Stimulated activated naive B cell treated with anti-CD40 and anti-IgM and Interleukin-4, amounts not matched to agents 10 μg/mL and 1 μg/mL and 100 μg/mL, for 72 hours (primary cell): Measurements from ENCODE around the gene NFATC2.

Source experiments
- ATAC-seq, 2 donors: fragments of 150-1000 bp; cut with Tn5 transposase; replicated peaks; 2 replicates each; pipeline ENCODE4 v1.10.0; 2021; ENCODE audit warnings: moderate library complexity in 1 of 2
- DNase-seq: peaks from one replicate; pipeline ENCODE4 v3.0.0; 2021
- H3K27ac Mint-ChIP-seq: one replicate; pipeline ENCODE4 v1.8.0; 2022; ENCODE audit warnings: mild to moderate bottlenecking, mixed read lengths
- H3K27me3 Mint-ChIP-seq, 2 donors: one replicate each; pipeline ENCODE4 v1.8.0; 2022; ENCODE audit warnings: mixed read lengths in 2 of 2
- H3K36me3 Mint-ChIP-seq, 2 donors: one replicate each; pipeline ENCODE4 v1.8.0; 2022; ENCODE audit warnings: mixed read lengths in 2 of 2, mild to moderate bottlenecking in 1 of 2
- H3K4me1 Mint-ChIP-seq, 2 donors: one replicate each; pipeline ENCODE4 v1.8.0; 2022; ENCODE audit warnings: mixed read lengths in 2 of 2, mild to moderate bottlenecking in 1 of 2
- H3K4me3 Mint-ChIP-seq, 2 donors: one replicate each; pipeline ENCODE4 v1.8.0; 2022; ENCODE audit warnings: mild to moderate bottlenecking in 2 of 2, mixed read lengths in 2 of 2, moderate library complexity in 1 of 2
- H3K9me3 Mint-ChIP-seq, 2 donors: one replicate each; pipeline ENCODE4 v1.8.0; 2022; ENCODE audit warnings: mixed read lengths in 2 of 2, mild to moderate bottlenecking in 1 of 2

The NFATC2 gene

DNA sequence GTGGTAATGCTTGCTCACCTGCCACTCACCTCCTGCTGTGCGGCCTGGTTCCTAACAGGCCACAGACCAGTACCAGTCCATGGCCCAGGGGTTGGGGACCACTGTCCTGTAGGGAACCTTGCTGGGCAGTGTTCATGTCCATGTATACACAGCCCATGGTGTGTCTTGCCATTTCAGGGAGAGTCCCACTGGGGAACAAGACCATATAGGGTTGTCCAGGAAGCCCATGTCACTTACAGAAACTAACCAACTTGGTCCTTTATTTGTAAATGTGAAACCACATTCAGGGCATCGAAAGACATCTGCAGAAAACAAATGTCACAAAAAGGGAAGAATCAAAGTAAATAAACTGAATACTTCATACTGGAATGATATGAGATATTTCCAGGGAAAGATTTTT lies 179.1 kb downstream of the NFATC2 start:
- ATAC-seq (no peak), DNase-seq (no peak)
- H3K27ac Mint-ChIP-seq, result no peak overlapping the region
- H3K27me3 Mint-ChIP-seq, result peaks cover 25 to 48% of the 10 kb centered on the region in 2 donors
- H3K36me3 Mint-ChIP-seq, result peaks cover 6 to 11% of the 10 kb centered on the region in 2 donors
- peaks cover 8 to 13% of the 10 kb centered on the region in 2 donors for H3K9me3 Mint-ChIP-seq
- no peaks in the 10 kb centered on the region for H3K4me1 Mint-ChIP-seq
- no peak overlapping the region for H3K4me3 Mint-ChIP-seq

DNA sequence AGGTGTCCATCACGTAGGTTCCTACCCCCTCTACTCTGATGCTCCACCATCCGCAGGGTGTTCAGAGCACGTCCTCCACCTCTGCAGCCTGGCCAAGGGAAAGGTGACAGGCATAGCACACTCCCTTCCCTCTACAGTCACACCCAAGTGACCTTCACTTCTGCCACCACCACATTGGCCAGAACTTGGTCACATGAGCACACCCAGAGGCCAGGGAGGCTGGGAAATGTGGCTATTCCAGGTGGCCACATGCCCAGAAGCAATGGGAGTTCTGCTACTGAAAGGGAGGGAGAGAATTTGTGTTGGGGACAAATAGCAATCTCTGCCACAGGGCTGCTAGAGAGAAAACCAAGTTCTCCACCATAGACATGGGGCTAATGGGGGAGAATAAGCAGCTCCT lies 180.3 kb downstream of the NFATC2 start:
- Mint-ChIP-seq H3K9me3 (peaks cover 8 to 13% of the 10 kb centered on the region in 2 donors), H3K36me3 (peaks cover 6 to 11% of the 10 kb centered on the region in 2 donors), H3K27me3 (peaks cover 33 to 56% of the 10 kb centered on the region in 2 donors), H3K4me1 (no peaks in the 10 kb centered on the region), H3K4me3 (no peak overlapping the region), H3K27ac (no peak overlapping the region)
- DNase-seq (no peak), ATAC-seq (no peak)

DNA sequence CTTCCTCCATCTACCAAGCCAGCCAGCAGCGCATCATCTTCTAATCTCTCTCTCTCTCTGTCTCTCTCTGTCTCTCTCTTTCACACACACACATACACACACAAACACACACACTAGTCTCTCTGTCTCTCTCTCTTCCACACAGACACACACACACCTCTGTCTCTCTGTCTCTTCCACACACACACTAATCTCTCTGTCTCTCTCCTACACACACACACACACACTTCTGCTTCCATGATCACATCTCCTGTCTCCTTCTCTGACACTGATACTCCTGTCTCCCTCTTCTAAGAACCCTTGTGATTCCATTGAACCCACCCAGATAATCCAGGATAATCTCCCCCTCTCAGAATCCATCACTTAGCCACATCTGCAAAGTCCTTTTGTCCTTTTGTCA lies 181.3 kb downstream of the NFATC2 start:
- Mint-ChIP-seq H3K27ac (no peak overlapping the region), H3K4me3 (no peak overlapping the region)
- no peak for ATAC-seq

DNA sequence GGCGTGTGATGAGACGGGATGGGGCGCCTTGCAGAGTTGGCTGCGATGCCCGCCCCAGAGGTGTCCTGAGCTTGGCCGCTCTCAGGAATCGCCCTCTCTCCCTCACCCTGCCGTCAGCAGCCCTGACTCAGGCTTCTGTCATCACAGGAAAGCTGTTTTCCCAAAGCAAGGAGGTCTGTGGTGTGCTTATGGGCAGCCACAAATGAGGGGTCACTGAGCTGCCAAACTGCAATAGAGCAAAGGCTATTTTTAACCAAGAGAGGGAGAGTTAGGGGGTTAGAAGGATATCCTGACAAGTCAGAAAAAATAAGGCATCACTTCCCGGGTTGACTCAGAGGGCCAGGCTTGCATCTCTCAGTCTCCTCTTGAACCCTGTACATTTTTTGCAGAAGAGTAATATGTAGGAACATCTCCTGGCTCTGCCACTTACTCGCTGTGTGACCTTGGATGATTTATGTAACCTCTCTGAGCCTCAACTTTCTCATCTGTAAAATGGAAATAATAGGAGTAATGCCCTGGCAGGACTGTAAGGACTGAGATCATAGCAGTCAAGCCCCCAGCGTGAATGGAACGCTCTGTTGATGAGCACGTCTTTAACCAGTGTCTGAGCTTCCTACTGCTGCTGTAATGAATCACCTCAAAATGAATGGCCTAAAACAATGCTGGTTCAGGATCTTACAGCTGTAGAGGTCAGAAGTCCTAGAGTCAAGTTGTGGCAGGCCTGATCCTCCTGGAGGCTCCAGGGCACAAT lies 181.9 kb downstream of the NFATC2 start:
- Mint-ChIP-seq H3K4me3 (no peak overlapping the region), H3K27ac (no peak overlapping the region), H3K9me3 (peaks cover 8 to 13% of the 10 kb centered on the region in 2 donors), H3K27me3 (peaks cover 31 to 50% of the 10 kb centered on the region in 2 donors), H3K4me1 (no peaks in the 10 kb centered on the region), H3K36me3 (peaks cover 6 to 11% of the 10 kb centered on the region in 2 donors)
- DNase-seq (no peak), ATAC-seq (no peak)

More for the DNA sequence above, 181.3 kb downstream of the NFATC2 start:
- no peak for DNase-seq
- Mint-ChIP-seq H3K9me3 (peaks cover 8 to 13% of the 10 kb centered on the region in 2 donors), H3K36me3 (peaks cover 6 to 11% of the 10 kb centered on the region in 2 donors), H3K4me1 (no peaks in the 10 kb centered on the region), H3K27me3 (peaks cover 28 to 49% of the 10 kb centered on the region in 2 donors)

DNA sequence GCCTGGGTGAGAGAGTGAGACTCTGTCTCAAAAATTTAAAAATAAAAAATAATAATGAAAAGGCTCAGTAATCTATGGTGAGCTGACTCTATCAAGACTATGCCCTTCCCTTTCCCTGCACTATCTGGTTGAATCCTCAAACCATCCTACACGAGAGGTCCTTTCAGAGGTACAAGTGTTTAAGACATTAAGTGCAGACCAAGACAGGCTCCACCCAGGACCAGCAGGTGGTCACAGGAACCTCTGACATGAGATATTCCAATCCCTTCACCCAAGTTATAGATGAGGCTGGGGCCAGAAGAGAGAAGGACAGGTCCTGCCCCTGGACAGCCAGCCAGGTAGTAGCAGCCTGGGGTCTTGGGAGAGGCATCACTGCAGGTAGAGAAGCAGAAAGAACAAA lies 182.6 kb downstream of the NFATC2 start:
- ATAC-seq, result no peak
- H3K4me1 Mint-ChIP-seq, result no peaks in the 10 kb centered on the region

DNA sequence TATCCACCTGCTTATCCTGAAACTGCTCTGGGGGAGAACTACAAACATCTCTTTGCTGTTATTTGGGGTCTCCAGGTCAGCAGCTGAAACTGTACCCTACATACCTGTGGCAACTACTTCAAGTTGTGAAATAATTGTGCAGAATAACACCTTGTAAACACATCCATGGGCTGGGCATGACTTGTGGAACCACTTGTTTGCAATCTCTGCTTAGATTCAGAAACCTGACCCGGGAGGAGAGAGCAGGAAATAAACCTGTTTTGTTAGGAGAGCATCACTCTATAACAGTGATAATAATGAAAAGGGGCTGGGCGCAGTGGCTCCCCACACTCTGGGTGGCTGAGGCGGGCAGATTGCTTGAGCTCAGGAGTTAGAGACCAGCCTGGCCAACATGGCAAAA lies 183.1 kb downstream of the NFATC2 start:
- H3K27ac Mint-ChIP-seq, result no peak overlapping the region
- peaks cover 8 to 13% of the 10 kb centered on the region in 2 donors for H3K9me3 Mint-ChIP-seq
- H3K4me3 Mint-ChIP-seq, result no peak overlapping the region
- H3K36me3 Mint-ChIP-seq, result peaks cover 4 to 11% of the 10 kb centered on the region in 2 donors
- no peak for DNase-seq
- no peaks in the 10 kb centered on the region for H3K4me1 Mint-ChIP-seq
- ATAC-seq, result no peak
- H3K27me3 Mint-ChIP-seq, result peaks cover 39 to 53% of the 10 kb centered on the region in 2 donors

More for the DNA sequence above, 182.6 kb downstream of the NFATC2 start:
- no peak for DNase-seq
- peaks cover 4 to 11% of the 10 kb centered on the region in 2 donors for H3K36me3 Mint-ChIP-seq
- H3K9me3 Mint-ChIP-seq, result peaks cover 8 to 13% of the 10 kb centered on the region in 2 donors
- H3K27ac Mint-ChIP-seq, result no peak overlapping the region
- H3K27me3 Mint-ChIP-seq, result peaks cover 38 to 53% of the 10 kb centered on the region in 2 donors
- no peak overlapping the region for H3K4me3 Mint-ChIP-seq

DNA sequence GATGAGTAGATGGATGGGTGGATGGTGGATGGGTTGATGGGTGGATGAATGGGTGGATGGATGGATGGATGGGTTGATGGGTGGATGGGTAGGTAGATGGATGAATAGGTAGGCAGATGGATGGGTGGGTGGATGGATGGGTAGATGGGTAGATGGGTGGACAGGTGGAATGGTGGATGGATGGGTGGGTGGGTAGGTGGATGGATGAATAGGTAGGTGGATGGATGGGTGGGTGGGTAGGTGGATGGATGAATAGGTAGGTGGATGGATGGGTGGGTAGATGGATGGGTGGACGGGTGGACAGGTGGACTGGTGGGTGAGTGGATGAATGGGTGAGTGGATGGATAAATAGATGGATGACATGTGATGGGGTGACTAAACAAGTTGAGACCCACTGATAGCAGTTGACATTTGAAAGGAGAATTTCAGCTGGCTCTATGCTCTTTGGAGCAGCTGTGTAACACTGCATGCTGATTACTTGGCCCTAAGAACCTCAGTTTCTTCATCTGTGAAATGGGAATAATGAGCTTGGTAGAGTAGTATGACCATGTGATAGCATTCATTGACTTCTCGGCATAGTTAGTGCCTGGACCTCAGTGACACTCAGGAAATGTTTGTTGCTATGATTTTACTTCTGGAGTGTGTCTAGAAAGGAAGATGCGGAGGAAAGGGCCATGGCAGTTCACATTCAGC lies 184.3 kb downstream of the NFATC2 start:
- Mint-ChIP-seq H3K27me3 (peaks cover 39 to 47% of the 10 kb centered on the region in 2 donors), H3K36me3 (peaks cover 2 to 3% of the 10 kb centered on the region in 2 donors), H3K4me3 (no peak overlapping the region), H3K9me3 (peaks cover 3 to 4% of the 10 kb centered on the region in 2 donors), H3K4me1 (no peaks in the 10 kb centered on the region), H3K27ac (no peak overlapping the region)
- DNase-seq (no peak), ATAC-seq (no peak)

DNA sequence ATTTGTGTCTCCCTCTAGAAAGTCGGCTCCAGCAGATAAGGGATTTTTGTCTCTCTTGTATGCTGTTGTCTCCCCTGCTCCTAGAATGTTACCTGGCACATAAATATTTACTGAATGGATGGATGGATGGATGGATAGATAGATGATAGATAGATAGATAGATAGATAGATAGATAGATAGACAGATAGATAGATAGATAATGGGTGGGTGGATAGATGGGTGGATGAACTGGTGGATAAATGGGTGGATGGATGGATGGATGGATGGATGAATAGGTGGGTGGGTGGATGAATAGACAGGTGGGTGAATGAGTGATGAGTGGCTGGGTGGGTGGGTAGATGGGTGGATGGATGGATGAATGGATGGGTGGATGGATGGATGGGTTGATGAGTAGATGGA lies 185.0 kb downstream of the NFATC2 start:
- Mint-ChIP-seq H3K27me3 (peaks cover 39 to 44% of the 10 kb centered on the region in 2 donors), H3K4me1 (no peaks in the 10 kb centered on the region), H3K9me3 (no peaks in the 10 kb centered on the region), H3K4me3 (no peak overlapping the region), H3K36me3 (no peaks in the 10 kb centered on the region), H3K27ac (no peak overlapping the region)
- DNase-seq (no peak), ATAC-seq (no peak)

DNA sequence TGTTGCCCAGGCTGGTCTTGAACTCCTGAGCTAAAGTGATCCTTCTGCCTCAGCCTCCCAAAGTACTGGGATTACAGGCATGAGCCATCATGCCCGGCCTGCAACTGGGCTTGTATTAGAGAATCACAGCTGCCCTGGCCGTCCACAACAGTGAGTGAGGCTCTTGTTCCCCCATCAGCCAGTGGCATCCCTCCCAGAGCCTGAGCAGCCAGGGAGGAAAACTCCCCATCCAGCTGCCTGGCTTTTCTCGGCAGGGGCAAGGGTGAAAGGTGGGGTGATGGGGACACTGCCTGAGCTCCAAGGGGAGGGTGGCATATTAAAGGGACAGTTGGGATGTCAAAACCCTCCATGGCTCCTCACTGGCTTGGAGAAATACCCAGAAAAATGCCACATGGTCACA lies 185.6 kb downstream of the NFATC2 start:
- H3K36me3 Mint-ChIP-seq, result no peaks in the 10 kb centered on the region
- H3K4me3 Mint-ChIP-seq, result no peak overlapping the region
- H3K27ac Mint-ChIP-seq, result no peak overlapping the region
- DNase-seq (no peak), ATAC-seq (no peak)
- H3K4me1 Mint-ChIP-seq, result no peaks in the 10 kb centered on the region
- H3K27me3 Mint-ChIP-seq, result peaks cover 43 to 44% of the 10 kb centered on the region in 2 donors
- H3K9me3 Mint-ChIP-seq, result no peaks in the 10 kb centered on the region

DNA sequence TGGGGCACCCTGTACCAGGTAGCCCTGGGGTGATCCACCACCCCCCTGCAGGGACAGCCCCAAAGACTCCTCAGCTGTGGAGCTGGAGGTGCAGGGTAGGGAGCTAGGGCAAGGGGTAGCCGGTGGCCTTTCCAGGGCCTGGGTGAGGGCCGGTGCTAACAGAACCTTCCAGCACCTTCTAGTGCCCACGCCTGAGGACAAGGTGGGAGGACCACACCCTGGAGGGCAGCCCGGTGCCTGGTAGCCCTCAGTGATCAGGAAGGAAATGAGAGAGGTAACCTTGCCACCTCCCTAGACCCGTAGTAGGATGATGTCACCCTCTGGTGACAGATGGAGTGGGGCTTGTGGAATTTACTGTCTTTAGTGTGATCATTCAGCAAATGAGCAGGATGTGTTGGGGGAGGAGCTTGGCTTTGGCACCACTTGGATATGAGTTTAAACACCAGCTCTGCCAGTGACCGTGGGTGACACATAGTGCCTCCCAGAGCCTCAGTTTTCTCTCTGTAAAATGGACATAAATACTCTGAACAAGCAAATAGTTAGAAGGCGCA lies 187.7 kb downstream of the NFATC2 start:
- Mint-ChIP-seq H3K36me3 (no peaks in the 10 kb centered on the region), H3K27ac (no peak overlapping the region), H3K4me3 (no peak overlapping the region), H3K9me3 (no peaks in the 10 kb centered on the region), H3K4me1 (no peaks in the 10 kb centered on the region), H3K27me3 (peaks cover 31 to 41% of the 10 kb centered on the region in 2 donors)
- no peak for DNase-seq
- no peak for ATAC-seq

DNA sequence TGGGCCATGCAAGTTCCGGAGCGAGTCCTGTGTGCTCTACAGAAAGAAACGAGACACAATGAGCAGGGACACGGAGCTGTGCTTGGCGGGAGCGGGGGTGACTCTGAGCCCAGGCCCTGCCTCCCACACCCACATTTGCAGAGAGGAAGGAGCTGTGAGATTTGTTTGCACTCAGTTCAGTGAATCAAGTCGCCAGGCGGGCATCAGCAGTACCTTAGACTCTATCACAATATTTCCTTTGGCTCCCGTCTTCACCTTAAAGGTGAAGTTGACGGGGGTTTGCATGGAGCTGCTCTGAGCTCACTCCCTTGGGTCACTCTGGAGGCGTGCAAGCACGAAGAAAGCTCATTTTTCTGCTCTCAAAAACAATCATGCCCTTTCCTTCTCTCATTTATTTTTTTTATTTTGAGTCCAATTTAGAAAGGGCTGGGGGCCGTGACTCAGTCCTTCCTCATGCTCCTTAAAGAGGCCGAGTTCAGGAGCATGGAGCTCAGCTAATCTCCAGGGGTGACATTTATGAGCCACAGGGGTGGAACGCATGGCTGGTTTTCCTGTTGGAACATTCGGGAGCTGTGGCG lies 188.2 kb downstream of the NFATC2 start:
- ATAC-seq (no peak), DNase-seq (no peak)
- H3K27ac Mint-ChIP-seq, result no peak overlapping the region
- no peaks in the 10 kb centered on the region for H3K9me3 Mint-ChIP-seq
- no peak overlapping the region for H3K4me3 Mint-ChIP-seq
- no peaks in the 10 kb centered on the region for H3K4me1 Mint-ChIP-seq
- no peaks in the 10 kb centered on the region for H3K36me3 Mint-ChIP-seq
- peaks cover 28 to 39% of the 10 kb centered on the region in 2 donors for H3K27me3 Mint-ChIP-seq

DNA sequence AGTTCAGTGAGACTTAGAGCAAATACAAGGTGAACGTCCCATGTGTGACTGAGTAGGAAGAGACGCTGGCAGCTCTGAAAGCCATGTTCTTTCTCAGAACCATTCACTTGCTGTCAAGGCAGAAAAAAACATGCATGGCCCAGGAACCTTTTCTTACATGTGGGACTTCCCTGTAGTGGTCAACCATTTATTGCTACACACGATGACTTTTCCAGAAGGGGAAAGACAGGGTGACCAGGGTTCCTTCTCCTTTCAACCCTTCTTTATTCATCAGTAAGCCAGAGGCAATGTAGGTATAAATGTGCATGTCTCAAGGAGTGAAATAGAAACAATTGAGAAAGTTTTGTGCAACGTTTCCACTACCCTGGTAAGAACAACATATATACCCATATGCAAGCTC lies 189.0 kb downstream of the NFATC2 start:
- DNase-seq, result no peak
- no peaks in the 10 kb centered on the region for H3K4me1 Mint-ChIP-seq
- no peak overlapping the region for H3K27ac Mint-ChIP-seq
- H3K9me3 Mint-ChIP-seq, result no peaks in the 10 kb centered on the region
- H3K36me3 Mint-ChIP-seq, result no peaks in the 10 kb centered on the region
- H3K27me3 Mint-ChIP-seq, result peaks cover 22 to 32% of the 10 kb centered on the region in 2 donors
- H3K4me3 Mint-ChIP-seq, result no peak overlapping the region
- no peak for ATAC-seq

DNA sequence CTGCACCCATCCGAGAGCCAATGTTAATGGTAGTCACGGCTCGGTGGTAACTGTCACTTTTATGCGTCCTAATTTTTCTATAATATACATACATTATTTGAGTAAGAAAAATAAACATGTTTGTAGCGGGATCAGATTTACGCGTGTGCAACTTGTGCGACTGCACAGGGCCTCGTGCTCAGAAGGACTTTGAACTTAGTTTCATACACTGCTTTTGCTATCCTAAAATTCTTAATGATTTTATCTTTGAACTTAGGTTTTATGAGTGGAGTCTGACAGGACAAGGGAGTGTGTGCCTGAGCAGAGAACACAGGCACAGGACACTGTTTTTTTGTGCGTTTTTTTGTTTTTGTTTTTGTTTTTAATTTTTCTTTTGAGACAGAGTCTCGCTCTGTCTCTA lies 189.7 kb downstream of the NFATC2 start:
- no peaks in the 10 kb centered on the region for H3K4me1 Mint-ChIP-seq
- peaks cover 15 to 25% of the 10 kb centered on the region in 2 donors for H3K27me3 Mint-ChIP-seq
- ATAC-seq (no peak), DNase-seq (no peak)
- H3K36me3 Mint-ChIP-seq, result no peaks in the 10 kb centered on the region
- no peaks in the 10 kb centered on the region for H3K9me3 Mint-ChIP-seq
- H3K27ac Mint-ChIP-seq, result no peak overlapping the region
- H3K4me3 Mint-ChIP-seq, result no peak overlapping the region

DNA sequence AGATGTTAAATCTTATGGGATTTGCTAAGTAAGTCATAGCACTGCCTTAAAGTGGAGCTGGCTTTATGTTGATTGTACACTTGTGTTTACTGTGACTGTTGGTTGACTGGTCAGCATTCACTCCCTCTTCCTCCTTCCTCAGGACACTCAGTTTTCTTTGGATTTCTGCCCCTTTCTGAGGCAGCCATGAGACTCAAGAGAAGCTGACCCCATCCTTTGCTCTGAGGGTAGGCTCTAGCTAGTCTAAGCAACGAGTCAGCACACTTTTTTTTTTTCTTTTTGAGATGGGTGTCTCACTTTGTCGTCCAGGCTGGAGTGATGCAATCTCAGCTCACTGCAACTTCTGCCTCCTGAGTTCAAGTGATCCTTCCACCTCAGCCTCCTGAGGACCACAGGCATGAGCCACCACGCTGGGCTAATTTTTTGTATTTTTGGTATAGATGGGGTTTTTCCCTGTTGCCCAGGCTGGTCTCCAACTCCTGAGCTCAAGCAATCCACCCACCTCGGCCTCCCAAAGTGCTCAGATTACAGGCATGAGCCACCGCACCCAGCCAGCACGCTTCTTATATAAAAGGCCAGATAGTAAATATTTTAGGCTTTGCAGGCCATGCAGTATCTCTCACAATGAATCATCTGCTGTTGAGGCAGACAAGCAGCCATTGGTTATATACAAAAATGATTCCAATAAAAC lies 191.4 kb downstream of the NFATC2 start:
- H3K36me3 Mint-ChIP-seq, result no peaks in the 10 kb centered on the region
- no peak overlapping the region for H3K27ac Mint-ChIP-seq
- peaks cover 7 to 19% of the 10 kb centered on the region in 2 donors for H3K27me3 Mint-ChIP-seq
- ATAC-seq, result no peak
- H3K4me1 Mint-ChIP-seq, result no peaks in the 10 kb centered on the region
- H3K4me3 Mint-ChIP-seq, result no peak overlapping the region
- no peaks in the 10 kb centered on the region for H3K9me3 Mint-ChIP-seq
- DNase-seq, result no peak
